Mesothelial cell of epicardium (in vitro differentiated cells): ENCODE results near the gene RHBDD2. TPM values are rescaled to one million over a fixed set of nuclear protein-coding genes. Genes with fewer than 3 reads are reported as not detected.
"Not testable (repeated sequence)": the region's sequence is repeated elsewhere in the genome, so short reads cannot be mapped to it uniquely, and the experiment has no call there.

ENCODE experiments used
- DNase-seq, 2 experiments: peaks; one replicate each; pipeline ENCODE4 v3.0.0; 2021; ENCODE audit warnings: low spot score in 2 of 2; ENCODE audit not compliant: unreplicated experiment in 2 of 2
- H3K27ac Mint-ChIP-seq: 2 replicates; pipeline ENCODE4 v1.8.0; 2021; ENCODE audit warnings: mixed read lengths
- H3K27me3 Mint-ChIP-seq: 2 replicates; pipeline ENCODE4 v1.8.0; 2021; ENCODE audit warnings: low read depth, mixed read lengths
- H3K36me3 Mint-ChIP-seq: 2 replicates; pipeline ENCODE4 v1.8.0; 2021; ENCODE audit warnings: mixed read lengths
- H3K4me1 Mint-ChIP-seq: 2 replicates; pipeline ENCODE4 v1.8.0; 2021; ENCODE audit warnings: mixed read lengths
- H3K4me3 Mint-ChIP-seq: 2 replicates; pipeline ENCODE4 v1.8.0; 2021; ENCODE audit warnings: mild to moderate bottlenecking, moderate library complexity, mixed read lengths
- H3K9me3 Mint-ChIP-seq: 2 replicates; pipeline ENCODE4 v1.8.0; 2021; ENCODE audit warnings: mixed read lengths
- total RNA-seq: library from RNA; stranded (reverse); gene quantifications from 3 replicates; pipeline ENCODE4 v1.2.1, GENCODE V29; 2021
- TF ChIP-seq, protein P1 (sequence below): fragments of 200-600 bp; sonication (generic); IDR thresholded peaks from one replicate; pipeline ENCODE4 v1.5.0; 2021; ENCODE audit warnings: antibody characterized with exemption; ENCODE audit not compliant: unreplicated experiment

RHBDD2 gene
- total RNA-seq, 1 donor from 2014 or later: 52.5 TPM

DNA sequence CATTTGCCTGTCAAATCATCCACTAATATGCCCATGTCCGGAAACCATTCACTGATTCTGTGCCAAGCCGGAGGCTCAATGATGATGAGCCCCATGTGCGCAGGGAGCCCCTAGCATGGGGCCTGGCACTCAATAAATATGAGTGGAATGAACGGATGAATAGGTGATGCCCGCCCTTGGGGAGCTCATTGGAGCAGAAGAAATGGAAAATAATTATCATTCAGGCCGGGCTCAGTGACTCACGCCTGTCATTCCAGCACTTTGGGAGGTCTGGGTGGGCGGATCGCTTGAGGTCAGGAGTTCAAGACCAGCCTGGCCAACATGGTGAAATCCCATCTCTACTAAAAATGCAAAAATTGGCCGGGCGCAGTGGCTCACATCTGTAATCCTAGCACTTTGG, 11.0 kb downstream of the RHBDD2 start:
- TF ChIP-seq, protein P1, sequence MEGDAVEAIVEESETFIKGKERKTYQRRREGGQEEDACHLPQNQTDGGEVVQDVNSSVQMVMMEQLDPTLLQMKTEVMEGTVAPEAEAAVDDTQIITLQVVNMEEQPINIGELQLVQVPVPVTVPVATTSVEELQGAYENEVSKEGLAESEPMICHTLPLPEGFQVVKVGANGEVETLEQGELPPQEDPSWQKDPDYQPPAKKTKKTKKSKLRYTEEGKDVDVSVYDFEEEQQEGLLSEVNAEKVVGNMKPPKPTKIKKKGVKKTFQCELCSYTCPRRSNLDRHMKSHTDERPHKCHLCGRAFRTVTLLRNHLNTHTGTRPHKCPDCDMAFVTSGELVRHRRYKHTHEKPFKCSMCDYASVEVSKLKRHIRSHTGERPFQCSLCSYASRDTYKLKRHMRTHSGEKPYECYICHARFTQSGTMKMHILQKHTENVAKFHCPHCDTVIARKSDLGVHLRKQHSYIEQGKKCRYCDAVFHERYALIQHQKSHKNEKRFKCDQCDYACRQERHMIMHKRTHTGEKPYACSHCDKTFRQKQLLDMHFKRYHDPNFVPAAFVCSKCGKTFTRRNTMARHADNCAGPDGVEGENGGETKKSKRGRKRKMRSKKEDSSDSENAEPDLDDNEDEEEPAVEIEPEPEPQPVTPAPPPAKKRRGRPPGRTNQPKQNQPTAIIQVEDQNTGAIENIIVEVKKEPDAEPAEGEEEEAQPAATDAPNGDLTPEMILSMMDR: no peak
- no peaks in the 10 kb centered on the region for H3K9me3 Mint-ChIP-seq
- no peaks in the 10 kb centered on the region for H3K27me3 Mint-ChIP-seq
- no peak overlapping the region for H3K27ac Mint-ChIP-seq
- peaks cover 10% of the 10 kb centered on the region for H3K4me1 Mint-ChIP-seq
- no peak overlapping the region for H3K4me3 Mint-ChIP-seq
- H3K36me3 Mint-ChIP-seq: peaks cover 24% of the 10 kb centered on the region
- no peak for DNase-seq

DNA sequence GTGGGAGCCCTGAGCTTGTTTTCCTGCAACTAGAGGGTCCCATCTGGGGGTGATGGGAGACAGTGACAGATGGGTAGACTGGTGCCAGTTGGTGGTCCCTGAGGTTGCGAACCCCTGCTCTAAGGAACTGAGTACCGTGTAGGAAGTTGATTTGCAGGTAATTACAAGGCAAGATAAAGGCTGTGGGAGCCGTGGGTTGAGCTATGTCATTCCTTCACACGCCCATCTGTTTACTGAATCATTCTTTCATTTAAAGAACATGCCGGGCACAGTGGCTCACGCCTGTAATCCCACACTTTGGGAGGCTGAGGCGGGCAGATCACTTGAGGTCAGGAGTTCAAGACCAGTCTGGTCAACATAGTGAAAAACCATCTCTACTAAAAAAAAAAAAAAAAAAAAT, 12.4 kb downstream of the RHBDD2 start:
- Mint-ChIP-seq H3K36me3 (peaks cover 22% of the 10 kb centered on the region), H3K4me1 (peaks cover 10% of the 10 kb centered on the region)
- not testable (repeated sequence) for H3K4me3 Mint-ChIP-seq, H3K9me3 Mint-ChIP-seq, H3K27me3 Mint-ChIP-seq, DNase-seq, H3K27ac Mint-ChIP-seq

DNA sequence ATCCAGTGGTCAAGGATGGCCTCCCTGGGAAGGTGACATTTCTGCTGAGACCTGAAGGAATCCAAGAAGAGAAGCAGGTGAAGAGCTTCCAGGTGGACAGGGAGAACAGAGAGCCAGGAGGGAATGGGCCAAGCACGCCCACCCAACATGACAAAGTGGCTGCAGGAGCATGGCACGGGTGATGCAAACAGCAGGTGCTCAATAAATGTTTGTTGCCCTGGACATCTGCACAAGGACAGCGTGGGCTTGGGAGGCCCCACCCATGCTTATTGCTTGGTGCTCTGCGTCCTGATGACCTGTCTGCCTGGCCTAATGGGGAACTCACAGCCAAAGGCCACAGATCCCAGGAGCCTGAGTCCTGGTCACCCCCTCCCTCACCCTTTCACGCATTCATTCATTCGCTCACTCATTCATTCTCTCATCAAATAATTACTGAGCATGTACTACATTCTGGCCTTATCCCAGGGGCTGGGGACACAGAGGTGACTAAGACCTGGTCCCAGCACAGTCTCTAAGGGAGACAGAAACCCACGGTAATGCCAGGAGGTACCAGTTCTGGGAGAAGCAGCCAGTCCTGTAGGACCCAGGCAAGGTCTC, 13.1 kb downstream of the RHBDD2 start:
- DNase-seq: no peak
- H3K27ac Mint-ChIP-seq: no peak overlapping the region
- H3K36me3 Mint-ChIP-seq: peaks cover 18% of the 10 kb centered on the region
- TF ChIP-seq, protein P1: no peak
- no peaks in the 10 kb centered on the region for H3K9me3 Mint-ChIP-seq
- peaks cover 10% of the 10 kb centered on the region for H3K4me1 Mint-ChIP-seq
- H3K4me3 Mint-ChIP-seq: no peak overlapping the region
- H3K27me3 Mint-ChIP-seq: no peaks in the 10 kb centered on the region

DNA sequence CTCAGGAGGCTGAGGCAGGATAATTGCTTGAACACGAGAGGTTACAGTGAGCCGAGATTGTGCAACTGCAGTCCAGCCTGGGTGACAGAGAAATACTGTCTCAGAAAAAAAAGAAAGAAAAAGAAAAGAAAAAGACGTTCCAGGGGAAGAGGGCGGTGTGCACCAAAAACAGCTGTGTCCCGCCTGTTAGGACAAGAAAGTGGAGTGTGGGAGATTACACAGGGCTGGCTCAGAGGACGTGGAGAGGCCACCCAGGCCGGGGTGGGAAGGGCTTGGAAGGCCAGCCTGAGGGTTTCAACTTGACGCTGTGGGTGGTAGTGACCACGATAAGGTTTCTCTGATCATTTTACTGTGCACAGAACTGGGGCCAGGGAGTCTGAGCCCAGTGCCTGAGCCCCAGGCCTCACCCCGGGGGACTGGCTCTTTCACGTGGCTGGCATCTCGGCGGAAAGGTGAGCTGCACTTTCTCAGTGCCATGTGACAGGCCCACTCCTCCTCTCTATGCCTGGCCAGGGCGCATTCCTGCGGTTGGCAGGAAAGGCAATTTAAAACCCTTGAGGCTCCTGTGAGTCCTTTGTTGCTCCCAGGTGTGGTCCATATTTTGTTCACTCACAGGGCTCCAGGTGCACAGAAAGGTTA, 13.9 kb downstream of the RHBDD2 start:
- TF ChIP-seq, protein P1: no peak
- no peak for DNase-seq
- Mint-ChIP-seq H3K27me3 (no peaks in the 10 kb centered on the region), H3K27ac (peak overlapping the region; percentile 74), H3K4me3 (no peak overlapping the region), H3K4me1 (peaks cover 10% of the 10 kb centered on the region), H3K36me3 (peaks cover 15% of the 10 kb centered on the region), H3K9me3 (no peaks in the 10 kb centered on the region)

DNA sequence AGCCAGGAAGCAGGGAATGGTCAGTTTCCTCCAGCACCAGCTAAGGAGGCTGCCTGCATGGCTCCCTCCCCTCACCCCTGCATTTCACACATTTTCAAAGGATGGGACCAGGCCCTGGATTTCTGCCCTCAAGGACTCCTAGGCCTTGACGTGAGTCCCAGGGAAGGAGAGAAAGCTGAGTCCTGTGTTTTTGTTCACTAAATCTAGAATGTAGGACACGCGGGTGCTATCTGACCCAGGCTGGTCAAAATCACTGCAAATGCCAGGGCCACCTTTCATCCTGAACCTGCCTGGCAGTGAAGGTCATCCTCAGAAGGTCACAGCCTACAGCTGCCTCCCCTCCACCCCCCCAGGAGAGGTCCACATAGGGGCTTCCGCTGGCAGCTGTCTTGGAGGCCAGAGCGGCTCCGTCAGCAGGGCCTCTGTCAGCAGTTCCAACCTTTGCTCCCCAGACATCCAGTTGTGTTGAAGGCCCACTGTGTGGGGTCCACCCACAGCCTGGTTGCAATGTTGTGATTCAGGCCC, 18.0 kb downstream of the RHBDD2 start:
- no peaks in the 10 kb centered on the region for H3K36me3 Mint-ChIP-seq
- no peak for DNase-seq
- no peak overlapping the region for H3K27ac Mint-ChIP-seq
- H3K27me3 Mint-ChIP-seq: no peaks in the 10 kb centered on the region
- TF ChIP-seq, protein P1: no peak
- no peaks in the 10 kb centered on the region for H3K9me3 Mint-ChIP-seq
- H3K4me3 Mint-ChIP-seq: no peak overlapping the region
- peaks cover 9% of the 10 kb centered on the region for H3K4me1 Mint-ChIP-seq

DNA sequence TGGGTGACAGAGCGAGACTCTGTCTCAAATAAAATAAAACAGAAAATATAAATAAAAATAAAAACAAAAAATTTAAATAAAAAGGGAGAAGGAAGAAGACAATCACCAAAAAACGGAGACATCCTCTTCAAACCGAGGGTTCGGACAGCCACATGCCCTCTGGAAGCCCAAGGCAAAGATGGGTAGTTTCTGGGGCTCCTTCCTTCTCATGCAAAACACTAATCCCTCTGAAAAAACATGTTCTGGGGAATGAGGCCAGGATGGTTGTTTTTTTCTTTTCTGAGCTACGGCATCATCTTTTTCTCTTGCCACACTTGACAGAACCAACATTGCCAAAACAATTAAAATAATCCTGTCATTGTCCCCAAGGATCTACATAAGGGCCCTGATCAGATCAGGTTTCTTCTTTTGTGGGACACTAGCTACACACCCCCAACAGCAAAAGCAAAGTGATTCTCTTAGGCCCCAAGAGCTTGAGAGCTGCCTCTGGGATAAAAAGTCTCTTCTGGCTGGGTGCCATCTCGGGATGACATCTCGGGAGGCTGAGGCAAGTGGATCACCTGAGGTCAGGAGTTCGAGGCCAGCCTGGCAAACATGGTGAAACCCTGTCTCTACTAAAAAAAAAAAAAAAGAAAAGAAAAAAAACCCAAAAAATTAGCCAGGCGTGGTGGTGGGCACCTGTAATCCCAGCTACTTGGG, 21.9 kb downstream of the RHBDD2 start:
- no peak for DNase-seq
- H3K36me3 Mint-ChIP-seq: no peaks in the 10 kb centered on the region
- no peaks in the 10 kb centered on the region for H3K27me3 Mint-ChIP-seq
- no peak overlapping the region for H3K4me3 Mint-ChIP-seq
- peaks cover under 1% of the 10 kb centered on the region for H3K4me1 Mint-ChIP-seq
- H3K27ac Mint-ChIP-seq: no peak overlapping the region
- TF ChIP-seq, protein P1: no peak
- no peaks in the 10 kb centered on the region for H3K9me3 Mint-ChIP-seq
